ENCODE measurements around the gene OTOG. TPM values are rescaled to one million over a fixed set of nuclear protein-coding genes. Genes with fewer than 3 reads are reported as not detected.

The OTOG gene
- total RNA-seq, 1 experiment from 2014 or later = not detected

DNA sequence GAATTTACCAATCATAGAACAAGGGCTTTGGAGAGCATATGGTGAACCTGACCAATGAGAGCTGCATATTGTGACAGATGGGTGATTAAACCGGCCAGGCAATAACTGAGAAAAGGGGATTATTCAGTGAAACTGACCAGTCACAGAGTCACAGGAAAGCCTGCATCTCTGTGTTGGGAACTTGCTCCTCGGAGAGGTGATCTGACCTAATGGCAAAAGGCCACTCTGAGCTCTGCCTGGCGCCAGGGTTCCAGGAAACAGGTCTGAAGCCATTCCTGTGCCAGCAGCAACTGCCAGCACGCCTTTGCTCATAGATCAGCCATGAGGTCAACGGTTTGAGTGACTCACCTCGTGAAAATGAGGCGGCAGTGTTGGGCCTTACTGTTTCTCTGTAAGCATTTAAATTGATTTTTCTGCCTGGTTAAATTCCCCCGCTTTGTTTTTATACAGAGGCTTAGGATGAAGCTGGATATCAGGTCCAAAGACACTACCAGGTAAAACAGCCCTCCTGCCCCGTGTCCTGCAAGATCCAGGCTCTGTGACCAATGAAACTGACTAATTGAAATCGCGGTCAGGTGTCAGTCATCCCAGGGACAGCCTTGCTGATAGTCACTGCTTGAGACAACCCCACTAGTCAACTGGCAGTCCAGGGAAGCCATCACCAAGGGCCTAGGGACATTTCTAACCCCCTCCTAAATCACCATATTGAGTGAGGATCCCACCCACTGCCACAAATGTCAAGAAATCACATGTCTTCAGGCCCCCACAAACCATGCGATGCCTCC lies 136.5 kb downstream of the OTOG start:
- no peak for DNase-seq (ENCODE audit: low read depth, low spot score)
- in situ Hi-C loops (cut with HindIII; ENCODE audit: low pct_unique_long_range_greater_than_20kb, low sequenced_read_pairs) = no loop called here

GRCh38 chr11:17684550-17684949 lies 137.5 kb downstream of the OTOG start:
- in situ Hi-C loops (cut with HindIII; ENCODE audit: low pct_unique_long_range_greater_than_20kb, low sequenced_read_pairs) = no loop called here
- peak; percentile 29 for DNase-seq (ENCODE audit: low read depth, low spot score)

GRCh38 chr11:17686231-17686980 lies 139.3 kb downstream of the OTOG start:
- in situ Hi-C loops (cut with HindIII; ENCODE audit: low pct_unique_long_range_greater_than_20kb, low sequenced_read_pairs) = no loop called here
- no peak for DNase-seq (ENCODE audit: low read depth, low spot score)

DNA sequence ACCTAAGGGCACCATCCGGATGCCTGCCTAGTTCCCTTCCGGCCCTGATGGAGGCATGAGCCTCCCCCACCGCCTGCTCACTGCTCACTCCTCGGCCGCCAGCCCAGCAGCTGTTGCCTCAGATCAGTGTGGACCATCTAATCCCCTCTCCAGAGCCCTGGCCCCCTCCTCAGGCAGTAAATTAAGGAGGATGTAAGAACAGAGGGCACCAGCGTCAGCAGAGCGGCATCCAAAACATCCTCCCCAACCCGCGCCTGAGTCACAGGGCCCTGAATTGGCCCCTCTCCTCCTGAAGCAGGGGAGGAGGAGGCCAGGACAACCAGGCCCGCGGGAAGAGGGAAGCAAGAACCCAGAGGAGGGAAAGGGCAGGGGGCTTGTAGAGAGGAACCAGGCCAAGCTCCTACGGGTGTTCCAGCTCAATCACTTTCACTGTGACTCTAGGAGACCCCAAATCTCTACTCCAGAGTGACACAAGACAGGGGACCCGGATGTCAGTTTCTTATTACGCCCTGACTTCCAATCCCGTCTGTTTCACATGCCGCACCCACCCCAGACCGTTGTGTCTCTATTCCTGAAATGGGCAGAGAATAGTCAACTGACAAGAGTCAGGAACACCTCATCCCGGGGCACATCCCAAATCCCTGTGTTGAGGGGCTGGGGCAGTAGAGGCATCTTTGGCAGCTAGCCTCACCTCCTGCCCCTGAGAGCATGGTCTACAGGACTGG lies 141.0 kb downstream of the OTOG start:
- in situ Hi-C loops (cut with HindIII; ENCODE audit: low pct_unique_long_range_greater_than_20kb, low sequenced_read_pairs) = no loop called here
- no peak for DNase-seq (ENCODE audit: low read depth, low spot score)

GRCh38 chr11:17691550-17691949 lies 144.5 kb downstream of the OTOG start:
- DNase-seq (ENCODE audit: low read depth, low spot score) = no peak
- in situ Hi-C loops (cut with HindIII; ENCODE audit: low pct_unique_long_range_greater_than_20kb, low sequenced_read_pairs) = no loop called here

- DNase-seq (ENCODE audit: low read depth, low spot score) = no peak
- in situ Hi-C loops (cut with HindIII; ENCODE audit: low pct_unique_long_range_greater_than_20kb, low sequenced_read_pairs) = no loop called here
Observed at GRCh38 chr11:17691976-17692375, 144.9 kb downstream of the OTOG start.

GRCh38 chr11:17692931-17693330 lies 145.9 kb downstream of the OTOG start:
- DNase-seq (ENCODE audit: low read depth, low spot score) = no peak
- in situ Hi-C loops (cut with HindIII; ENCODE audit: low pct_unique_long_range_greater_than_20kb, low sequenced_read_pairs) = no loop called here

DNA sequence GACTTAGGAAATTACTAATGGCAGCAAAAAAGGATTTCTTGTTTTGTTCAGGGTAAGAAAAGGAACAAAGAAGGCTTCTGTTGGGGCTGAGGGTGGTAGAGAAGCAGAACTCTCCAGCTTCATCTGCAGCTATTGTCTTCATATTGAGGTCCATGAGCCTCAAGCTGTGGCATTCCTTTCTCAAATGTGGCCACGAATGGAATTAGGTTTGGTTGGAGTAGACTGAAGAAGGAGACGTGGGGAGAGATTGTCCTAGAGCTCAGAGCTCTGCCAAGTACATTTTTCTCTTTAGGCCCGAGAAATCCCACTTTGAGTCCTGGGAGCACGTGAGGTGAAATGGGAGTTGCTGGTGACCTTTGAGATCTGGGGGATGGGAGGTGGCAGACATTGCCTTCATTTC lies 146.5 kb downstream of the OTOG start:
- no peak for DNase-seq (ENCODE audit: low read depth, low spot score)
- in situ Hi-C loops (cut with HindIII; ENCODE audit: low pct_unique_long_range_greater_than_20kb, low sequenced_read_pairs) = no loop called here

GRCh38 chr11:17694494-17695110 lies 147.5 kb downstream of the OTOG start:
- no peak for DNase-seq (ENCODE audit: low read depth, low spot score)
- in situ Hi-C loops (cut with HindIII; ENCODE audit: low pct_unique_long_range_greater_than_20kb, low sequenced_read_pairs) = no loop called here

- no peak for DNase-seq (ENCODE audit: low read depth, low spot score)
- in situ Hi-C loops (cut with HindIII; ENCODE audit: low pct_unique_long_range_greater_than_20kb, low sequenced_read_pairs) = no loop called here
Observed at GRCh38 chr11:17695454-17696441, 148.7 kb downstream of the OTOG start.

GRCh38 chr11:17696741-17697140 lies 149.7 kb downstream of the OTOG start:
- no peak for DNase-seq (ENCODE audit: low read depth, low spot score)
- in situ Hi-C loops (cut with HindIII; ENCODE audit: low pct_unique_long_range_greater_than_20kb, low sequenced_read_pairs) = no loop called here

Other genes starting within 250 kb of the OTOG start
- gene NCR3LG1, start 195.5 kb upstream of the OTOG start, total RNA-seq (2014; rRNA removed; shearing (Covaris generic)) = 5.7 and 6.6 TPM in 2 replicates
- not detected in 2 replicates for gene KCNJ11, start 158.6 kb upstream of the OTOG start, total RNA-seq (2014; rRNA removed; shearing (Covaris generic))
- gene ABCC8, start 70.4 kb upstream of the OTOG start, total RNA-seq (2014; rRNA removed; shearing (Covaris generic)) = 0.32 TPM in 1 of 2 replicates, not detected in the other
- not detected in 2 replicates for gene USH1C, start 2.8 kb upstream of the OTOG start, total RNA-seq (2014; rRNA removed; shearing (Covaris generic))
- gene MYOD1, start 172.3 kb downstream of the OTOG start, total RNA-seq (2014; rRNA removed; shearing (Covaris generic)) = not detected in 2 replicates
- gene KCNC1, start 187.5 kb downstream of the OTOG start, total RNA-seq (2014; rRNA removed; shearing (Covaris generic)) = 0.11 and 0.27 TPM in 2 replicates